HepG2 (cell line): Measurements from ENCODE around the gene ARHGAP45. TPM values are rescaled to one million over a fixed set of nuclear protein-coding genes. Genes with fewer than 3 reads are reported as not detected.

ENCODE experiments used
- BRCA1 ChIP-seq: sonication (generic); formaldehyde crosslinking; IDR thresholded peaks from 2 replicates; pipeline ENCODE4 v1.4.0; 2020; ENCODE audit warnings: missing genetic modification reagents
- CBX1 ChIP-seq: IDR thresholded peaks from one replicate; pipeline ENCODE4 v1.6.1; 2016; ENCODE audit warnings: antibody characterized with exemption, low read depth
- ESRRA ChIP-seq: sonication (generic); formaldehyde crosslinking; IDR thresholded peaks from 2 replicates; pipeline ENCODE4 v1.5.1; 2020; ENCODE audit warnings: mild to moderate bottlenecking, low read depth, missing genetic modification reagents
- KLF9 ChIP-seq: IDR thresholded peaks from 2 replicates; pipeline ENCODE4 v1.6.1; 2016; ENCODE audit warnings: low read depth
- NCOA2 ChIP-seq: sonication (generic); formaldehyde crosslinking; IDR thresholded peaks from 2 replicates; pipeline ENCODE4 v1.8.0; 2022; ENCODE audit warnings: inconsistent platforms
- NR2F6 ChIP-seq, 2 experiments: IDR thresholded peaks; 2 replicates each; pipeline ENCODE4 v1.6.1; 2016; ENCODE audit warnings: antibody characterized with exemption in 1 of 2, mild to moderate bottlenecking in 1 of 2
- POLR2A ChIP-seq, 2 experiments: IDR thresholded peaks; 2 replicates each; pipeline ENCODE4 v1.6.1; 2011; ENCODE audit warnings: low read depth in 2 of 2, low read length in 2 of 2, mild to moderate bottlenecking in 1 of 2, moderate library complexity in 1 of 2; ENCODE audit not compliant: insufficient read depth in 1 of 2
- SATB2 ChIP-seq: sonication (generic); formaldehyde crosslinking; IDR thresholded peaks from 2 replicates; pipeline ENCODE4 v1.5.0; 2020; ENCODE audit warnings: missing genetic modification reagents
- ZMYM3 ChIP-seq: sonication (generic); formaldehyde crosslinking; IDR thresholded peaks from 2 replicates; pipeline ENCODE4 v1.5.1; 2020; ENCODE audit warnings: mild to moderate bottlenecking, missing genetic modification reagents
- ZNF230 ChIP-seq: sonication (generic); formaldehyde crosslinking; IDR thresholded peaks from 2 replicates; pipeline ENCODE4 v1.4.0; 2020; ENCODE audit warnings: mild to moderate bottlenecking, missing genetic modification reagents
- ZNF563 ChIP-seq: sonication (generic); formaldehyde crosslinking; IDR thresholded peaks from 2 replicates; pipeline ENCODE4 v1.8.0; 2022; ENCODE audit warnings: mild to moderate bottlenecking, moderate library complexity, missing genetic modification reagents
- ZNF598 ChIP-seq: sonication (generic); formaldehyde crosslinking; IDR thresholded peaks from 2 replicates; pipeline ENCODE4 v1.5.1; 2020; ENCODE audit warnings: mild to moderate bottlenecking, missing genetic modification reagents, borderline replicate concordance
- polyA plus RNA-seq, 8 experiments: library from polyadenylated mRNA; depleted of rRNA in 3 of 8; stranded (reverse) in 7 of 8; unstranded in 1 of 8; fragments of >200 nt; fragmentation: Illumina TruSeq in 4 of 8; extraction: Trizol in 4 of 8; gene quantifications; 2 replicates each; pipeline versions ENCODE4 v1.2.1 to v1.2.3, GENCODE V29; 2011 to 2016; ENCODE audit warnings: low read depth in 4 of 8, missing spikeins in 1 of 8, mixed read lengths in 1 of 8; ENCODE audit not compliant: insufficient read depth in 1 of 8
- total RNA-seq, 5 experiments: library from RNA; depleted of rRNA; stranded (reverse); fragments of >200 nt; fragmentation: Illumina TruSeq; extraction: Trizol; gene quantifications; 2 replicates each; pipeline ENCODE4 v1.2.3, GENCODE V29; 2016; ENCODE audit warnings: low read depth in 1 of 5
- TF ChIP-seq, protein P1 (sequence below), 2 experiments: IDR thresholded peaks; 2 replicates each; pipeline ENCODE4 v1.6.1; 2011 to 2012; ENCODE audit warnings: low read length in 2 of 2, borderline replicate concordance in 1 of 2, low read depth in 1 of 2, mild to moderate bottlenecking in 1 of 2, moderate library complexity in 1 of 2
- TF ChIP-seq, protein P2 (sequence below): sonication (generic); formaldehyde crosslinking; IDR thresholded peaks from 2 replicates; pipeline ENCODE4 v1.9.0; 2021; ENCODE audit warnings: missing genetic modification reagents, borderline replicate concordance
- TF ChIP-seq, protein P3 (sequence below): sonication (generic); formaldehyde crosslinking; IDR thresholded peaks from 2 replicates; pipeline ENCODE4 v1.4.0; 2020; ENCODE audit warnings: missing genetic modification reagents
- TF ChIP-seq, protein P4 (sequence below): sonication (generic); formaldehyde crosslinking; IDR thresholded peaks from 2 replicates; pipeline ENCODE4 v1.4.0; 2020; ENCODE audit warnings: mild to moderate bottlenecking, missing genetic modification reagents, borderline replicate concordance

The ARHGAP45 gene
- total and polyA plus RNA-seq, 2 of the 13 experiments (the other 11 are each of a cell fraction or from before 2014, with no cell fraction given), result 0.84 to 32.0 TPM

DNA sequence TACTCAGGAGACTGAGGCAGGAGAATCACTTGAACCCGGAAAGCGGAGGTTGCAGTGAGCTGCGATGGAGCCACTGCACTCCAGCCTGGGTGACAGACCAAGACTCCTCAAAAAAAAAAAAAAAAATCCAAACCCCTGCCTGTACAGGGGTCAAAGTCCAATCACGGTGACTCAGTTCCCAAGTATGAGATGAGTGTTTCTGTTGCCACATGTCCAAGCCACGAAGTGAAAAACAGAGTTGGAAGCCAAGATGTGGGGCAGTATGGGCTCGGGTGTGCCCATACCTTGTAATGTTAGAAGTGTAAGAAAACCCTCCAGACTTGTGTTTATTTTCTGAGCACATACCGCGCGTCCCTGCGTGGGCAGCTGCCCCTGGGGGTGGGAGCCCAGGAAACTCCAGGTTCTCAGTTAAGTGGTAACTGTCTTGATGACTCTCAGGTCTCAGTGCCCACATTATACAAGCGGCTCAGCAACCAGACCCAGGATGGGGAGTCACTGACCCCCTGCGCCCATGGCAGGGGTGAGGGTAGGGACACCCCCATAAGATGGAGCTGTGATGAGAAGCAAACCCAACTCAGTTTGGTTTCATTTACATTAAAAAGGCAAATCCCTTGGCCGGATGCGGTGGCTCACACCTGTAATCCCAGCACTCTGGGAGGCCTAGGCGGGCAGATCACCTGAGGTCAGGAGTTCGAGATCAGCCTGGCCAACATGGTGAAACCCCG is 35.6 kb downstream of the ARHGAP45 start (continued):
- TF ChIP-seq, protein P1, sequence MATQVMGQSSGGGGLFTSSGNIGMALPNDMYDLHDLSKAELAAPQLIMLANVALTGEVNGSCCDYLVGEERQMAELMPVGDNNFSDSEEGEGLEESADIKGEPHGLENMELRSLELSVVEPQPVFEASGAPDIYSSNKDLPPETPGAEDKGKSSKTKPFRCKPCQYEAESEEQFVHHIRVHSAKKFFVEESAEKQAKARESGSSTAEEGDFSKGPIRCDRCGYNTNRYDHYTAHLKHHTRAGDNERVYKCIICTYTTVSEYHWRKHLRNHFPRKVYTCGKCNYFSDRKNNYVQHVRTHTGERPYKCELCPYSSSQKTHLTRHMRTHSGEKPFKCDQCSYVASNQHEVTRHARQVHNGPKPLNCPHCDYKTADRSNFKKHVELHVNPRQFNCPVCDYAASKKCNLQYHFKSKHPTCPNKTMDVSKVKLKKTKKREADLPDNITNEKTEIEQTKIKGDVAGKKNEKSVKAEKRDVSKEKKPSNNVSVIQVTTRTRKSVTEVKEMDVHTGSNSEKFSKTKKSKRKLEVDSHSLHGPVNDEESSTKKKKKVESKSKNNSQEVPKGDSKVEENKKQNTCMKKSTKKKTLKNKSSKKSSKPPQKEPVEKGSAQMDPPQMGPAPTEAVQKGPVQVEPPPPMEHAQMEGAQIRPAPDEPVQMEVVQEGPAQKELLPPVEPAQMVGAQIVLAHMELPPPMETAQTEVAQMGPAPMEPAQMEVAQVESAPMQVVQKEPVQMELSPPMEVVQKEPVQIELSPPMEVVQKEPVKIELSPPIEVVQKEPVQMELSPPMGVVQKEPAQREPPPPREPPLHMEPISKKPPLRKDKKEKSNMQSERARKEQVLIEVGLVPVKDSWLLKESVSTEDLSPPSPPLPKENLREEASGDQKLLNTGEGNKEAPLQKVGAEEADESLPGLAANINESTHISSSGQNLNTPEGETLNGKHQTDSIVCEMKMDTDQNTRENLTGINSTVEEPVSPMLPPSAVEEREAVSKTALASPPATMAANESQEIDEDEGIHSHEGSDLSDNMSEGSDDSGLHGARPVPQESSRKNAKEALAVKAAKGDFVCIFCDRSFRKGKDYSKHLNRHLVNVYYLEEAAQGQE (IDR thresholded peaks at IDR 0.05; ENCODE audit: borderline replicate concordance in 1 of 2, low read depth in 1 of 2, low read length in 2 of 2), result peak in 1 of 2 experiments; percentile 12; a peak in 1 of 4 replicates
- TF ChIP-seq, protein P2, sequence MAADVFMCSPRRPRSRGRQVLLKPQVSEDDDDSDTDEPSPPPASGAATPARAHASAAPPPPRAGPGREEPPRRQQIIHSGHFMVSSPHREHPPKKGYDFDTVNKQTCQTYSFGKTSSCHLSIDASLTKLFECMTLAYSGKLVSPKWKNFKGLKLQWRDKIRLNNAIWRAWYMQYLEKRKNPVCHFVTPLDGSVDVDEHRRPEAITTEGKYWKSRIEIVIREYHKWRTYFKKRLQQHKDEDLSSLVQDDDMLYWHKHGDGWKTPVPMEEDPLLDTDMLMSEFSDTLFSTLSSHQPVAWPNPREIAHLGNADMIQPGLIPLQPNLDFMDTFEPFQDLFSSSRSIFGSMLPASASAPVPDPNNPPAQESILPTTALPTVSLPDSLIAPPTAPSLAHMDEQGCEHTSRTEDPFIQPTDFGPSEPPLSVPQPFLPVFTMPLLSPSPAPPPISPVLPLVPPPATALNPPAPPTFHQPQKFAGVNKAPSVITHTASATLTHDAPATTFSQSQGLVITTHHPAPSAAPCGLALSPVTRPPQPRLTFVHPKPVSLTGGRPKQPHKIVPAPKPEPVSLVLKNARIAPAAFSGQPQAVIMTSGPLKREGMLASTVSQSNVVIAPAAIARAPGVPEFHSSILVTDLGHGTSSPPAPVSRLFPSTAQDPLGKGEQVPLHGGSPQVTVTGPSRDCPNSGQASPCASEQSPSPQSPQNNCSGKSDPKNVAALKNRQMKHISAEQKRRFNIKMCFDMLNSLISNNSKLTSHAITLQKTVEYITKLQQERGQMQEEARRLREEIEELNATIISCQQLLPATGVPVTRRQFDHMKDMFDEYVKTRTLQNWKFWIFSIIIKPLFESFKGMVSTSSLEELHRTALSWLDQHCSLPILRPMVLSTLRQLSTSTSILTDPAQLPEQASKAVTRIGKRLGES, result no peak
- TF ChIP-seq, protein P3, sequence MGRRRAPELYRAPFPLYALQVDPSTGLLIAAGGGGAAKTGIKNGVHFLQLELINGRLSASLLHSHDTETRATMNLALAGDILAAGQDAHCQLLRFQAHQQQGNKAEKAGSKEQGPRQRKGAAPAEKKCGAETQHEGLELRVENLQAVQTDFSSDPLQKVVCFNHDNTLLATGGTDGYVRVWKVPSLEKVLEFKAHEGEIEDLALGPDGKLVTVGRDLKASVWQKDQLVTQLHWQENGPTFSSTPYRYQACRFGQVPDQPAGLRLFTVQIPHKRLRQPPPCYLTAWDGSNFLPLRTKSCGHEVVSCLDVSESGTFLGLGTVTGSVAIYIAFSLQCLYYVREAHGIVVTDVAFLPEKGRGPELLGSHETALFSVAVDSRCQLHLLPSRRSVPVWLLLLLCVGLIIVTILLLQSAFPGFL (CRISPR knock-in tag), result no peak
- TF ChIP-seq SATB2 (CRISPR knock-in tag) (no peak), ZNF563 (no peak), NCOA2 (CRISPR knock-in tag) (no peak), ESRRA (CRISPR knock-in tag) (no peak; the same call in 1 of the 2 replicates), ZNF230 (CRISPR knock-in tag) (no peak), KLF9 (CRISPR knock-in tag) (no peak), ZMYM3 (CRISPR knock-in tag) (no peak; the same call in 1 of the 2 replicates), POLR2A (IDR thresholded peaks at IDR 0.05; ENCODE audit: insufficient read depth in 1 of 2, low read depth in 2 of 2, low read length in 2 of 2) (peak; percentile 41 to 47; a peak in 3 of 4 replicates), BRCA1 (no peak), ZNF598 (no peak), CBX1 (no peak), NR2F6 (IDR thresholded peaks at IDR 0.05) (no peak), NR2F6 (CRISPR knock-in tag; IDR thresholded peaks at IDR 0.05) (no peak; the same call in 1 of the 2 replicates)
- TF ChIP-seq, protein P4, sequence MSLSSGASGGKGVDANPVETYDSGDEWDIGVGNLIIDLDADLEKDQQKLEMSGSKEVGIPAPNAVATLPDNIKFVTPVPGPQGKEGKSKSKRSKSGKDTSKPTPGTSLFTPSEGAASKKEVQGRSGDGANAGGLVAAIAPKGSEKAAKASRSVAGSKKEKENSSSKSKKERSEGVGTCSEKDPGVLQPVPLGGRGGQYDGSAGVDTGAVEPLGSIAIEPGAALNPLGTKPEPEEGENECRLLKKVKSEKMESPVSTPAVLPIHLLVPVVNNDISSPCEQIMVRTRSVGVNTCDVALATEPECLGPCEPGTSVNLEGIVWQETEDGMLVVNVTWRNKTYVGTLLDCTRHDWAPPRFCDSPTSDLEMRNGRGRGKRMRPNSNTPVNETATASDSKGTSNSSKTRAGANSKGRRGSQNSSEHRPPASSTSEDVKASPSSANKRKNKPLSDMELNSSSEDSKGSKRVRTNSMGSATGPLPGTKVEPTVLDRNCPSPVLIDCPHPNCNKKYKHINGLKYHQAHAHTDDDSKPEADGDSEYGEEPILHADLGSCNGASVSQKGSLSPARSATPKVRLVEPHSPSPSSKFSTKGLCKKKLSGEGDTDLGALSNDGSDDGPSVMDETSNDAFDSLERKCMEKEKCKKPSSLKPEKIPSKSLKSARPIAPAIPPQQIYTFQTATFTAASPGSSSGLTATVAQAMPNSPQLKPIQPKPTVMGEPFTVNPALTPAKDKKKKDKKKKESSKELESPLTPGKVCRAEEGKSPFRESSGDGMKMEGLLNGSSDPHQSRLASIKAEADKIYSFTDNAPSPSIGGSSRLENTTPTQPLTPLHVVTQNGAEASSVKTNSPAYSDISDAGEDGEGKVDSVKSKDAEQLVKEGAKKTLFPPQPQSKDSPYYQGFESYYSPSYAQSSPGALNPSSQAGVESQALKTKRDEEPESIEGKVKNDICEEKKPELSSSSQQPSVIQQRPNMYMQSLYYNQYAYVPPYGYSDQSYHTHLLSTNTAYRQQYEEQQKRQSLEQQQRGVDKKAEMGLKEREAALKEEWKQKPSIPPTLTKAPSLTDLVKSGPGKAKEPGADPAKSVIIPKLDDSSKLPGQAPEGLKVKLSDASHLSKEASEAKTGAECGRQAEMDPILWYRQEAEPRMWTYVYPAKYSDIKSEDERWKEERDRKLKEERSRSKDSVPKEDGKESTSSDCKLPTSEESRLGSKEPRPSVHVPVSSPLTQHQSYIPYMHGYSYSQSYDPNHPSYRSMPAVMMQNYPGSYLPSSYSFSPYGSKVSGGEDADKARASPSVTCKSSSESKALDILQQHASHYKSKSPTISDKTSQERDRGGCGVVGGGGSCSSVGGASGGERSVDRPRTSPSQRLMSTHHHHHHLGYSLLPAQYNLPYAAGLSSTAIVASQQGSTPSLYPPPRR (CRISPR knock-in tag), result no peak
